OCI-LY3 (cell line): Measurements from ENCODE around the gene RNASE12.

Experiments used
- CTCF ChIP-seq: fragments of 200-600, 300-600 bp; sonication (generic); IDR thresholded peaks from 2 replicates; pipeline ENCODE4 v1.5.1; 2014; ENCODE audit warnings: antibody characterized with exemption, low read length, low read depth
- EZH2phosphoT487 ChIP-seq: fragments of 200-600 bp; shearing (Covaris generic); IDR thresholded peaks from 2 replicates; pipeline ENCODE4 v1.6.1; 2018; ENCODE audit warnings: antibody characterized with exemption, mixed run types, low read depth

GRCh38 chr14:20591235-20591634 lies at the start of gene RNASE12:
- TF ChIP-seq CTCF (no peak), EZH2phosphoT487 (no peak)
